H1 (cell line): ENCODE results near the gene CREB1.

ENCODE experiments used
- BCL11A ChIP-seq, 2 experiments: IDR thresholded peaks; one replicate each; pipeline ENCODE4 v1.6.1; 2011; ENCODE audit warnings: low read depth in 2 of 2, low read length in 2 of 2, mild to moderate bottlenecking in 2 of 2
- CTCF ChIP-seq, 3 experiments: IDR thresholded peaks; 1 replicate in 2 of 3; 2 replicates in 1 of 3; pipeline versions ENCODE4 v1.5.1 to v1.6.1; 2011; ENCODE audit warnings: low read length in 3 of 3, mild to moderate bottlenecking in 3 of 3, inconsistent platforms in 2 of 3, low read depth in 1 of 3, moderate library complexity in 1 of 3; ENCODE audit not compliant: insufficient read depth in 1 of 3; ENCODE audit errors: control extremely low read depth in 1 of 3
- E2F6 ChIP-seq: IDR thresholded peaks from 2 replicates; pipeline ENCODE4 v1.6.1; 2012; ENCODE audit warnings: inconsistent platforms
- EP300 ChIP-seq, 2 experiments: IDR thresholded peaks; 1 replicate in 1 of 2; 2 replicates in 1 of 2; pipeline ENCODE4 v1.6.1; 2011 to 2012; ENCODE audit warnings: low read depth in 2 of 2, low read length in 2 of 2, mild to moderate bottlenecking in 2 of 2, borderline replicate concordance in 1 of 2, inconsistent platforms in 1 of 2, moderate library complexity in 1 of 2
- EZH2 ChIP-seq: fragments of 200-600 bp; sonication (generic); IDR thresholded peaks from 2 replicates; pipeline ENCODE4 v1.7.1; 2012; ENCODE audit warnings: low read depth, mild to moderate bottlenecking, moderate library complexity, low read length, inconsistent platforms; ENCODE audit not compliant: severe bottlenecking
- GABPA ChIP-seq: IDR thresholded peaks from 2 replicates; pipeline ENCODE4 v1.6.1; 2011; ENCODE audit warnings: mild to moderate bottlenecking, low read length, moderate library complexity, borderline replicate concordance; ENCODE audit not compliant: insufficient read depth
- HDAC6 ChIP-seq: IDR thresholded peaks from one replicate; pipeline ENCODE4 v1.7.1; 2012; ENCODE audit warnings: low read depth, mild to moderate bottlenecking, inconsistent platforms, low read length, moderate library complexity
- JUND ChIP-seq: IDR thresholded peaks from 2 replicates; pipeline ENCODE4 v1.6.1; 2011; ENCODE audit warnings: mild to moderate bottlenecking, improper control_type of control experiment, low read length
- RBBP5 ChIP-seq: IDR thresholded peaks from 2 replicates; pipeline ENCODE4 v1.7.1; 2012; ENCODE audit warnings: low read depth, mild to moderate bottlenecking, inconsistent platforms, low read length, moderate library complexity, borderline replicate concordance
- RFX5 ChIP-seq: IDR thresholded peaks from 2 replicates; pipeline ENCODE4 v1.6.1; 2011; ENCODE audit warnings: low read depth, low read length, improper control_type of control experiment, borderline replicate concordance
- SIX5 ChIP-seq: IDR thresholded peaks from 2 replicates; pipeline ENCODE4 v1.6.1; 2011; ENCODE audit warnings: mild to moderate bottlenecking, low read depth, low read length

GRCh38 chr2:207482630-207483029, 47.1 kb upstream of the CREB1 start:
- TF ChIP-seq EZH2 = no peak
- TF ChIP-seq HDAC6 = no peak
- TF ChIP-seq RBBP5 = no peak
- TF ChIP-seq SIX5 = no peak
- no peak for TF ChIP-seq BCL11A (IDR thresholded peaks at IDR 0.05; ENCODE audit: low read depth in 2 of 2, low read length in 2 of 2)
- TF ChIP-seq E2F6 = no peak
- no peak for TF ChIP-seq EP300 (IDR thresholded peaks at IDR 0.05; ENCODE audit: borderline replicate concordance in 1 of 2, low read depth in 2 of 2, low read length in 2 of 2)
- no peak for TF ChIP-seq GABPA
- no peak for TF ChIP-seq CTCF (IDR thresholded peaks at IDR 0.05; ENCODE audit: control extremely low read depth in 1 of 3, insufficient read depth in 1 of 3, low read depth in 1 of 3, low read length in 3 of 3)
- TF ChIP-seq JUND = no peak
- no peak for TF ChIP-seq RFX5
